Gastroesophageal sphincter (tissue), 4 donors: ENCODE results near the gene CARS2. TPM values are rescaled to one million over a fixed set of nuclear protein-coding genes. Genes with fewer than 3 reads are reported as not detected.
"Not testable (repeated sequence)": the region's sequence is repeated elsewhere in the genome, so short reads cannot be mapped to it uniquely, and the experiment has no call there.

Source experiments
- ATAC-seq: fragments of 150-250 bp; one replicate; pipeline ENCODE4 v1.9.1; 2016; ENCODE audit warnings: mild to moderate bottlenecking, moderate library complexity
- H3K27ac ChIP-seq, 4 donors: fragments of 200-600 bp; sonication (generic) in 3 of 4; 1 replicate in 3 of 4; 2 replicates in 1 of 4; pipeline ENCODE4 v1.5.1; 2016 to 2019
- H3K27me3 ChIP-seq: fragments of 200-600 bp; sonication (generic); one replicate; pipeline ENCODE4 v1.5.1; 2019
- H3K36me3 ChIP-seq, 2 donors: fragments of 200-600 bp; sonication (generic); one replicate each; pipeline ENCODE4 v1.5.1; 2019; ENCODE audit warnings: control low read depth in 1 of 2
- H3K4me1 ChIP-seq, 3 donors: fragments of 200-600 bp; sonication (generic); 1 replicate in 2 of 3; 2 replicates in 1 of 3; pipeline ENCODE4 v1.5.1; 2016 to 2019; ENCODE audit warnings: control low read depth in 2 of 3
- H3K4me3 ChIP-seq, 2 donors: fragments of 200-600 bp; sonication (generic); one replicate each; pipeline ENCODE4 v1.5.1; 2019; ENCODE audit warnings: mild to moderate bottlenecking in 1 of 2, moderate library complexity in 1 of 2
- H3K9me3 ChIP-seq, 3 donors: fragments of 200-600 bp; sonication (generic); one replicate each; pipeline ENCODE4 v1.5.1; 2017 to 2019; ENCODE audit warnings: control low read depth in 2 of 3
- CTCF ChIP-seq, 4 experiments: fragments of 200-600 bp in 2 of 4; fragments of 450-650 bp in 2 of 4; sonication (generic) in 1 of 4; IDR thresholded peaks; one replicate each; pipeline ENCODE4 v1.5.1; 2017 to 2019; ENCODE audit warnings: antibody characterized with exemption in 4 of 4, mild to moderate bottlenecking in 2 of 4, moderate library complexity in 2 of 4
- EP300 ChIP-seq: sonication (generic); formaldehyde crosslinking; IDR thresholded peaks from one replicate; pipeline ENCODE4 v1.6.1; 2017; ENCODE audit warnings: antibody characterized with exemption, mild to moderate bottlenecking
- POLR2A ChIP-seq, 2 donors: fragments of 450-650 bp; IDR thresholded peaks; one replicate each; pipeline ENCODE4 v1.6.1; 2017; ENCODE audit warnings: antibody characterized with exemption in 2 of 2, mild to moderate bottlenecking in 2 of 2, moderate library complexity in 1 of 2
- POLR2AphosphoS5 ChIP-seq: sonication (generic); formaldehyde crosslinking; IDR thresholded peaks from one replicate; pipeline ENCODE4 v1.6.1; 2017; ENCODE audit warnings: antibody characterized with exemption
- WGBS, 2 donors: methylation state at CpG; one replicate each; pipeline ENCODE4 v1.1.5; 2018; ENCODE audit warnings: low coverage in 1 of 2; 5-methylcytosine and 5-hydroxymethylcytosine counted together
- total RNA-seq, 4 donors: library from RNA; depleted of rRNA; stranded (reverse); fragments of >200 nt; gene quantifications; one replicate each; pipeline ENCODE4 v1.1.0, GENCODE V29; 2016

Gene CARS2
- total RNA-seq, 4 donors from 2014 or later: 36.6 to 69.1 (median 53.8) TPM

DNA sequence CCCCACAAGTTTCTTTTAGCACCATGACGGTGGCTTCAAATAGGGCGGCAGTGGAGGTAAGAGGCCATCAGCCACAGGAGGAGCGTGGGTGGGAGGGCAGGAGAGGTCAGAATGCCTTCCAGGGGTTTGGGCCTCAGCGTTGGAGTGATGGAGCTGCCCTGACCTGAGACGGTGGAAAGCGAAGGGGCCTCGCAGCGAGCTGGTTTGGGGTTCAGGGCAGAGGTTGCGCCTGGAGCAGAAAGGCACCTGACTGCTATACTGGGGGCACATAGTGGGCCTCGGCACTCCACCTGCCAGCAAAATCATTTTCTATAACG, 91.0 kb downstream of the CARS2 start:
- no peak for TF ChIP-seq POLR2A (IDR thresholded peaks at IDR 0.05)
- TF ChIP-seq EP300: no peak
- ATAC-seq: no peak

DNA sequence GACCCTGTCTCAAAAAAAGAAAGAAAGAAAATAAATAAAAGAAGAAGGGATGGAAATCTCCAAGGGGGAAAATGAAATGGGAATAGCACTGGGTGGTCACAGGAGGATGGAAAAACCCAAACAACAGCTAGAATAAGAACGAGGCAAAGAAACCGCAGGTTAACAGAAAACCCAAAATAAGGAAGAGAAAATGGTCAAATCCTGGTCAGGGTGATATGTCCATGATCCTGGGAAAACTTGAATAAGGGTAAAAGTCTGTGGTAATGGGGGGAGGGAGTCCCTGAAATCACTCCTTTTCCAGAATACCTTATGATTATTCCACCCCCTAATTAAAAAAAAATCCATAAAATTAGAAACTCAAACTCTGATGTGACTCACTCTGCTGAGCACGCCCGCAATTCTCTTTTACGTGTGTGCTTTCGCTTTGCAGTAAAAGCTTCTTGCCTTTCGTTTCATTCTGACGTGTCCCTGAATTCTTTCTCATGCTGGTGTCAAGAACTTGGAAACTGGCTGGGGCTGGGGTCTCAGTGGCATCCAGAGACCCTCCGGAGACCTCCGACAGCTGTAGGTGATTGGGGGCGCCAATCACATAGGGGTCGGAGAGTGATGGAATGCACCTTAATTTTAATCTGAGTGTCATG, 94.8 kb downstream of the CARS2 start:
- Histone ChIP-seq H3K4me3 (no peak overlapping the region), H3K36me3 (no peaks in the 10 kb centered on the region), H3K27ac (no peak overlapping the region), H3K4me1 (peaks cover 0 to 6% (median 3%) of the 10 kb centered on the region in 3 donors), H3K9me3 (no peaks in the 10 kb centered on the region), H3K27me3 (peaks cover 5% of the 10 kb centered on the region)
- TF ChIP-seq POLR2AphosphoS5 (no peak), EP300 (no peak), POLR2A (IDR thresholded peaks at IDR 0.05) (no peak), CTCF (IDR thresholded peaks at IDR 0.05) (no peak)
- ATAC-seq: no peak
- WGBS, 2 donors: 72 to 73% methylated on average over 2 to 9 of the region's 12 CpGs

More for the DNA sequence above, 91.0 kb downstream of the CARS2 start:
- H3K27ac ChIP-seq: peak overlapping the region in 3 of 4 donors; percentile 95 to 98 (median 96)
- no peaks in the 10 kb centered on the region for H3K9me3 ChIP-seq
- H3K4me3 ChIP-seq: peak overlapping the region; percentile 76 to 83
- H3K27me3 ChIP-seq: peaks cover 5% of the 10 kb centered on the region
- no peaks in the 10 kb centered on the region for H3K36me3 ChIP-seq
- WGBS, 2 donors: 0 to 89% methylated on average over 1 to 6 of the region's 11 CpGs
- H3K4me1 ChIP-seq: peaks cover 3 to 44% (median 22%) of the 10 kb centered on the region in 3 donors

GRCh38 chr13:110607675-110608224, 98.2 kb downstream of the CARS2 start:
- no peak for ATAC-seq
- H3K27ac ChIP-seq: no peak overlapping the region
- WGBS, 2 donors: 83 to 86% methylated on average over 3 of the region's 3 CpGs

DNA sequence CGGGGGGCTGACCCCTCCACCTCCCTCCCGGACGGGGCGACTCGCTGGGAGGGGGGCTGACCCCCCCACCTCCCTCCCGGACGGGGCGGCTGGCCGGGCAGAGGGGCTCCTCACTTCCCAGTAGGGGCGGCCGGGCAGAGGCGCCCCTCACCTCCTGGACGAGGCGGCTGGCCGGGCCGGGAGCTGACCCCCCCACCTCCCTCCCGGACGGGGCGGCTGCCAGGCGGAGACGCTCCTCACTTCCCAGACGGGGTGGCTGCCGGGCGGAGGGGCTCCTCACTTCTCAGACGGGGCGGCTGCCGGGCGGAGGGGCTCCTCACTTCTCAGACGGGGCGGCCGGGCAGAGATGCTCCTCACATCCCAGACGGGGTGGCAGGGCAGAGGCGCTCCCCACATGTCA, 99.6 kb downstream of the CARS2 start:
- H3K9me3 ChIP-seq, H3K4me1 ChIP-seq, H3K36me3 ChIP-seq, H3K27ac ChIP-seq, ATAC-seq, H3K27me3 ChIP-seq, H3K4me3 ChIP-seq: not testable (repeated sequence)
- no CpG with 5 or more reads among the region's 33 CpGs for WGBS, 2 donors

More at GRCh38 chr13:110607675-110608224, 98.2 kb downstream of the CARS2 start:
- Histone ChIP-seq H3K4me1 (no peaks in the 10 kb centered on the region), H3K4me3 (no peak overlapping the region), H3K9me3 (no peaks in the 10 kb centered on the region), H3K27me3 (peaks cover 5% of the 10 kb centered on the region), H3K36me3 (no peaks in the 10 kb centered on the region)
- TF ChIP-seq CTCF (IDR thresholded peaks at IDR 0.05) (no peak), EP300 (no peak), POLR2AphosphoS5 (no peak), POLR2A (IDR thresholded peaks at IDR 0.05) (no peak)

GRCh38 chr13:110605132-110605531, 100.8 kb downstream of the CARS2 start:
- Histone ChIP-seq H3K36me3 (no peaks in the 10 kb centered on the region), H3K4me1 (peaks cover 0 to 6% (median 0%) of the 10 kb centered on the region in 3 donors), H3K27me3 (no peaks in the 10 kb centered on the region), H3K4me3 (no peak overlapping the region), H3K27ac (no peak overlapping the region), H3K9me3 (no peaks in the 10 kb centered on the region)
- TF ChIP-seq POLR2AphosphoS5: no peak
- no peak for TF ChIP-seq EP300
- no peak for TF ChIP-seq POLR2A (IDR thresholded peaks at IDR 0.05)
- TF ChIP-seq CTCF (IDR thresholded peaks at IDR 0.05): no peak
- ATAC-seq: no peak
- WGBS, 2 donors: 92 to 94% methylated on average over 5 to 6 of the region's 6 CpGs

DNA sequence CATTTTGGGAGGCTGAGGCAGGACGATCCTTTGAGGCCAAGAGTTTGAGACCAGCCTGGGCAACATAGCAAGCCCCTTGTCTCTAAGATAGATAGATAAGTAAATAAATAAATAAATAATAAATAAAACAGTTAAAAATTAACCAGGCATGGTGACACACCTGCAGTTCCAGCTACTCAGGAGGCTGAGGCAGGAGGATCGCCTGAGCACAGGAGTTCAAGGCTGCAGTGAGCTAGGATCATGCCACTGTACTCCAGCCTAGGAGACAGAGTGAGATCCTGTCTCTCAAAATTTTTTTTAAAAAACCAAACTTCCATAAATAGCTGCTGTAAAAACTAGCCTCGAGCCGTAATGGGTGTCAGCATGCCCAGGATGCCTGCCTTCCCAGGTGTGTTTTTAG, 104.9 kb downstream of the CARS2 start:
- Histone ChIP-seq H3K9me3 (no peaks in the 10 kb centered on the region), H3K27me3 (no peaks in the 10 kb centered on the region), H3K4me1 (peaks cover 0 to 6% (median 0%) of the 10 kb centered on the region in 3 donors), H3K27ac (no peak overlapping the region), H3K36me3 (no peaks in the 10 kb centered on the region), H3K4me3 (no peak overlapping the region)
- 85 to 95% methylated on average over 3 to 4 of the region's 4 CpGs for WGBS, 2 donors
- no peak for ATAC-seq
- TF ChIP-seq CTCF (IDR thresholded peaks at IDR 0.05) (no peak), POLR2AphosphoS5 (no peak), EP300 (no peak), POLR2A (IDR thresholded peaks at IDR 0.05) (no peak)
